NOMO-1 (cell line): ENCODE data around the gene RAET1E.
"Not testable (repeated sequence)": the region's sequence is repeated elsewhere in the genome, so short reads cannot be mapped to it uniquely, and the experiment has no call there.

ENCODE experiments used
- DNase-seq, 2 experiments: peaks; one replicate each; lab custom pipeline; 2025; ENCODE audit not compliant: unreplicated experiment in 2 of 2; lab: John Stamatoyannopoulos, UW

RAET1E gene

DNA sequence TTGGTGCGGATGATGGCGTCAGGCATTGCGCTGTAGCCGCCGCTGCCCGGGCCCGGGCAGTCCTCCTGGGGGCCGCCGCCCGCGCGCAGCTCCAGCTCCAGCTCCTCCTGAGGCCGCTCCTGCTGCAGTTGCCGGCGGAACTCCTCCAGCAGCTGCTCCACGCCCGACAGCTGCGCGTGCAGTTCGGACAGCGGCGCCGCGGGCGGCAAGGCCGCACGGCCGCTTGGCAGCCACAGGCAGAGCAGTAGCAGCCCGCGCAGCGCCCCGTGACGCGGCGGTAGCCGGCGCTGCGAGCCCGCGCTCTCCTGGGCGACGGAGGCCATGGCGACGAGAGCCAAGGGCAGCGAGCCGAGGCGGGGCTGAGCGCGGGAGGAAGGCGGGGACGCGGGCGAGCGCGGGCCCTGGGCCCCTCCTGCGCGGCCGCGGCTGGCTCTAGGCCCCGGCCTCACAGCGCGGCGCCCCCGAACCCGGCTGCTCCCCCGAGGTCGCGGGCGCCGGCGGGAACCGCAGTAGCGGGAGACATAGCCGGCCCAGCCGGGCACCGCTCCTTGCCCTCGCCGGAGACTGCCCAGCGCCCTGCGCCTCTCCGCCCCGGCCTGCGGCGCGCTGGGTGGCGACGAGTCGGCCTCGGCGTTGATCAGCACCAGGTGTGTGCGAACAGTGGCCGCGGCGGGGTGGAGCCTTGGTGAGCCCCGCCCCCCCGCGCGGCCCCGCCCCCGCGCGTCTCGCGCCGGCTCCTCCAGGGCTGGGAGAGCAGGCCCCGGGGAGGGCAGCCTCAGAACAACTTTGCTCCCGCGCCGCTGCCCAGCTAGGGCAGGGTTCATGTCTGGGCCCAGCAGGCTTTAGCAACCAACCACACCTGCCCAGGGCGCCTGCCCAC lies 34.0 kb downstream of the RAET1E start, which contains the start of gene LRP11:
LRP11 (minus strand) TSS at position 662 of the 880 bp plus-strand sequence; CDS start at position 323, 339 bp downstream.
- peak; percentile 64 to 74 for DNase-seq

DNA sequence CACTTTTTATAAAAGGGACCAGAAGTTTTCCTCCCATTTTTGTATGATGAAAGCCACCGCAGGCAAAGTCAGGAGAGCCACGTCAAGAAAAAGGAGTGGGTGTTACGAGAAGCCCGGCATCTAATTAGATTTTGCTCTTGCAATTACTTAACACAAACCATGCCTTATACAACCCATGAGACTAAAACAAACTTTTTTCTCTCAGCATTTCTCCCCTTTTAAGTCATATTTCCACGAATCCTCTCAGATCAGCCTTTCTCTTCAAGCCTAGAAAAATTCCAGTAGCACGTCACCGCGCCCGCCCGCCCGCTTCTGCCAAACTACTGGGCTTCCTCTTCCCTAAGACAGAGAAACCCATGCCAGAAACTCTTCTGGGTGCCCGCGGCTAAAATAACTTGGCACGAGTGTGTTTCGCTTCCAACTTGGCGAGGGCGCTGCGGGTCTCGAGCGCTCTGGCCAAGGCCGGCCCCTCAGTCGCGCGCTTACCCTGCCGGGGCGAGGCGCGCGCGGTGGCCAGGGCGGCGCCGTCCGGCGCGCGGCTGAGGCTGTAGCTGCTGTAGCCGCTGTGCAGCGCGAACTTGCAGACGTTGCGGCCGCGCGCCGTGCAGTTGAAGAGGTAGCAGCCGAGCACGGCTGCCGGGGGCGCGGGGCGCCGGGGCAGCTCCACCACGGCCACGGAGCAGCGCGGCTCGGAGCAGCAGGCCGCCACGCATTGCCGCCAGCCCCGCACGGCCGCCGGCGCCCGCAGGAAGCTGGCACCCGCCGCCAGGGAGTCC lies 34.8 kb downstream of the RAET1E start:
- peak; percentile 45 to 66 for DNase-seq

GRCh38 chr6:149862424-149862738 lies 35.5 kb downstream of the RAET1E start:
- DNase-seq: not testable (repeated sequence)

- DNase-seq: no peak
These were observed 36.1 kb downstream of the RAET1E start for GRCh38 chr6:149861603-149862423.

GRCh38 chr6:149860834-149861602 lies 36.9 kb downstream of the RAET1E start:
- peak in 1 of 2 experiments; percentile 8 for DNase-seq

DNA sequence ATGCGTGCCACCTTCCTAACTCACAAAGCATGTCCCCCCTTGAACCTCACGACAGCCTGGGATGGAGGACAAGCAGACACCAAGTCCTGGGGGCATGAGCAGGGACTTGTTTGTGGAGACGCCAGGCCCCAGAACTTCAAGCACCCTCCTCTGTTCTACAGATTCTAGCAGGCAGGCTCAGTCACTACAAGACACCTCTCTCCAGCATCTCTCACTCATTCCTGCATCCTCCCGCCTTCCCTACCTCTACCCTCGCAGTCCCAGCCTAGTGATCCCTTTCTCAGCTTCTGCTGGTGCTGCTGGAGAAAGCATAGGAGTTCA lies 37.4 kb downstream of the RAET1E start:
- DNase-seq: no peak

DNA sequence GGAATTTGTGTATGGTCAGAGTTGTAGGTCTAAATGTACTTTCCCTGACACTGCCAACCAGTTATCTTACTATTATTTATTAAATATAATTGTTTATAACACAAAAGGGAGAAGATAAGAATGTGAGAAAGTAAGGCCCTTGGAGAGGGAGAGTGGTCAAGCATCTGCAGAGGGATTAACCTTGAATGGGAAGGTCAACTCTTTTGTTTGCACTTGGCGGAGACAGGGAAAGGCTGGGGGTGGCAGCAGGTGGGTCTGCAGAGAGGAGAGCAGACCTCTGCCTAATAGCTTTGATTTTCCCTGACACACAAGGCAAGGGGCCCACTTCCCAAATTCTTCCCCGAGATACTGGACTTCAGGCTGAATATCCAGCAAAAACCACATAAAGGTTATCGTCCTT lies 38.0 kb downstream of the RAET1E start:
- no peak for DNase-seq

DNA sequence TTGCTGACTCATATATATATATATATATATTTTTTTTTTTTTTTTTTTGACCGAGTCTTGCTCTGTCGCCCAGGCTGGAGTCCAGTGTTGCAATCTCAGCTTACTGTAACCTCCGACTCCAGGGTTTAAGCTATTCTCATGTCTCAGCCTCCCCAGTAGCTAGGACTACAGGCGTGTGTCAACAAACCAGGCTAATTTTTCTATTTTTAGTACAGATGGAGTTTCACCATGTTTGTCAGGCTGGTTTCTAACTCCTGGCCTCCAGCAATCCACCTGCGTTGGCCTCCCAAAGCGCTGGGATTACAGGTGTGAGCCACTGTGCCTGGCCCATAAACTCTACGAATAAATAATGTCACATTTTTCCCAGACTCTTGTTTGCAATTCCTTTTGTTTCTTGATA lies 38.5 kb downstream of the RAET1E start:
- no peak for DNase-seq

DNA sequence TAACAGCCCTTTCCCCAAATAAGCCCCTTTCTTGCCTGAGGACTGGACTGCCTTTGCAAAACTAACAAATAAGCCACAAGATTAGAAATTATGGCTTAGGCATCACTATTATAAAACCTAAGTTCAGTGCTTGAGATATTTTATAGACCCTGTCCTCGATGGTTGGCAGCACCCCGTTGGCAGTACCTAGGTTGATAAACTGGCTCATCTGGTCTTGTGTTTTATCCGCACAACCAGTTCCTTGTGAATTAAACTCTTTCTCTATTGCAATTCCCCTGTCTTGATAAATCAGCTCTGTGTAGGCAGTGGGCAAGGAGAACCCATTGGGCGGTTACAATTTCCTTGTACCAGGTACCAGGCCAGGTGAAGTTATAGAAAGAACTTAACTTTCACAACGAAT lies 40.4 kb downstream of the RAET1E start:
- DNase-seq: no peak

DNA sequence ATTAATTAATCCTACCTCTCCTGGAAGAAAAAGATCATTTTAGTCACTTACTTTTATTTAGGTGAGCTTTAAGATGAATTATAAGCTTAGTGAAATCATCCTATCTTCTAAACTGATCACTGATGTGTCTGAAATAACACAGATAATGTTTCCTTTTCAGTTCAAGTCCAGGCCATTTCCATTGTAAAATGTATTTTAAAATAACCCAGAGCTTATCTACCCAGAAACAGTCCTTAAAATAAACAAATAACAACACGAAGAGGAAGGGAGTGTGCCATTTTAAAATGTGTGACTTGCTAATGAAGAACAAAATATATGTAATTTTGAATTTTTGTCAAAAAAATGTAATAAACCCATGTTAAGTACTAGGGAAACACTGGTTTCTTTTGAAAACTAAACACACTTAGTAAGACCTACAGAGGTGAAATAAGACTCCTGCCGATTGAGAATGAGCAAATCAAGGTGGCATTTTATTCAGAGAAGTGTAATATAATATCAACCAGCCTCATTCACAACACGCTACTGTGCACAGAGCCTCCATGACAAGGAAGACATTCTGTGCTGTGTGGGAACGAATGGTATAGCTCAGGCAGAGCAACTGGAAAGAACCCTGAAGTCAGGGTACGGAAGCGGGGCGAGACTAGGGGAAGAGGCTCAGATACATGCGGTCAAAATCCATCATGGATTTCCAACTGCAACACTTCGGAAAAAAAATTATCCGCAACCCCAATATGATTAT lies 41.5 kb downstream of the RAET1E start:
- DNase-seq: no peak

GRCh38 chr6:149855741-149856140 lies 42.2 kb downstream of the RAET1E start:
- no peak for DNase-seq

- DNase-seq: no peak
These were observed 42.8 kb downstream of the RAET1E start for GRCh38 chr6:149855040-149855654.

- peak in 1 of 2 experiments; percentile 6 for DNase-seq
These were observed 43.4 kb downstream of the RAET1E start for GRCh38 chr6:149854532-149854931.

DNA sequence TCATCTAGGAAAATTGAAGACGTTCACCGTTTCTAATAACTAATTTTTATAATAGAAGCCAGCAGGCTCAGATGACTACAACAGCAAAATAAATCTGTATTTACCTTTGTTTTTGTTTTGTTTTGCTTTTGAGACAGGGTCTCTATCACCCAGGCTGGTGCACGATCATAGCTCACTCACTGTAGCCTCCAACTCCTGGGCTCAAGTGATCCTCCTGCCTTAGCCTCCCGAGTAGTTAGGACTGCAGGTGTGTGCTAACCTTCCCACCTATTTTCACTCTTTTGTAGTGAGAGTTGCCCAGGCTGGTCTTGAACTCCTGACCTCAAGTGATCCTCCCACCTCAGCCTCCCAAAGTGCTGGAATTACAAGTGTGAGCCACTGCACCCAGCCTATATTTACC lies 43.9 kb downstream of the RAET1E start:
- DNase-seq: not testable (repeated sequence)

GRCh38 chr6:149852881-149853280 lies 45.0 kb downstream of the RAET1E start:
- no peak for DNase-seq

- peak in 1 of 2 experiments; percentile 11 for DNase-seq
These were observed 45.7 kb downstream of the RAET1E start for GRCh38 chr6:149852180-149852579.

DNA sequence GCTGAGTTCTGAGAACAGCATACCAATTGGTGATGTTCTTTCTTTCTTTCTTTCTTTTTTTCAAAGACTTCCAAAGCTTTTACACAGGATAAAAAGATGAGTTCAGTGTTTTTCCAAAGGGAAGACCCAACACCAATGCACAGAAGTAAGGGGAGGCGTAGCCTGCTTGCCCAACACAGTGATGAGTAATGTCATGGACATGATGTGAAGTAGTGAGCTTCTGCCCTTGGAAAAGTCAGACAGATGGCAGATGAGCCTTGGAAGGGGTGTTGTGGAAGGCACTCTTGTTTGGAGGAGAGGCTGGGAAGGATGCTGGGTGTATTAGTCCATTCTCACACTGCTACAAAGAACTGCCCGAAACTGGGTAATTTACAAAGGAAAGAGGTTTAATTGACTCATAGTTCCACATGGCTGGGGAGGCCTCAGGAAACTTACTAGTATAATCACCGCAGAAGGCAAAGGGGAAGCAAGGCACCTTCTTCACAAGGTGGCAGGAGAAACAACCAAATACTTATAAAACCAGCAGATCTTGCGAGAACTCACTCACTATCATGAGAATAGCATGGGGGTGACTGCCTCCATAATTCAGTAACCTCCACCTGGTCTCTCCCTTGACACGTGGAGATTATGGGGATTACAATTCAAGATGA lies 46.3 kb downstream of the RAET1E start:
- DNase-seq: no peak

- DNase-seq: not testable (repeated sequence)
These were observed 49.6 kb downstream of the RAET1E start for GRCh38 chr6:149848343-149848742.
